ENCODE results near the gene PUDP.

Gene PUDP

GRCh38 chrX:7143941-7144525, 3.9 kb downstream of the PUDP start:
- ChIA-PET POLR2A (no interaction called here), CTCF (interaction anchor here (1.0 to 1.2 kb wide), 3 partner anchors 9 to 11 kb away, joined by 3 to 6 read pairs (median 3); no protein-coding TSS in a partner anchor)
- no peak for DNase-seq (ENCODE audit: extremely low spot score)
- no peak for TF ChIP-seq CTCF (IDR thresholded peaks at IDR 0.05; ENCODE audit: control extremely low read depth, extremely low read depth, low read depth, missing control alignments)

GRCh38 chrX:7143076-7143475, 4.9 kb downstream of the PUDP start:
- ChIA-PET CTCF (interaction anchor here (1.1 to 1.2 kb wide), 2 partner anchors 8 to 10 kb away, joined by 3 read pairs; no protein-coding TSS in a partner anchor), POLR2A (no interaction called here)
- no peak for DNase-seq (ENCODE audit: extremely low spot score)
- no peak for TF ChIP-seq CTCF (IDR thresholded peaks at IDR 0.05; ENCODE audit: control extremely low read depth, extremely low read depth, low read depth, missing control alignments)

DNA sequence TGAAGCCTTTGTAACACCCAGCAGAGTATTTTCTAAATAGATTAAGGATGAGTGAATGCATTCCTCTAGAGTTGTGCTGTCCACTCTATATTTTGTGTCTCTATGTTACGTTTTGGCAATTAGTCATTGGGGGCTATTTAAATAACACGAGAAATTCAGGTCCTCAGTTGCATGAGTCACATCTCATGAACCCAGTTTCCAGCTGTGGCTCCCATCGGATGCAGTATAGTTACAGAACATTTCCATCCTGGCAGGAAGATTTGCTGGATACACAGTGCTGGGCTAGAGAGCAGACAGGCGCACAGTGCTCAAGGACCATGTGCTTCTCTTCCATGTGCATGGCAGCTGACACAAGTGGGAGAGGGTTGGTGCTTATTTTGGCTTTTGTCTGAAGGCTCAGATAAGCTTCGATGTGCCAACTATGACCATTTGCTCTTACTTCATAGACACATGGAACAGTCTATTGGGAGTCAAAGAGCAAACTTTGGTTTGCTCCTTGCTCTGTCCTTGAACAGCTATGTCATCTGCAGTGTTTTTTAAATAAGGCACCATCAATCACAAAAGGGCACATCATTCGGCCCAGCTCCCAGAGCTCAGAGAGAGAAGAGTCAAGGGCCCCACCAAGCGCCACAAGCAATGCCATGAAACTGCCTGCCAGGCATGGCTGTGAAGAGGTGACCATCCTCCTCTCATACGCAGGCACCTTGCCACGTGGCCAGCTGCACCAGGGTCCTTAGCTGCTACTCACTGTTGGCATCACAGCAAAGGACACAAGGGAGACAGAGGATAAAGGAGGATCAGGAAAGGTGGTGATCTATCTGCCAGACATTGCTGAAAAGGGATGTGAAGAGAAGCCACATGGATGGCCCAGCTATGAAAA, 8.5 kb downstream of the PUDP start:
- POLR2A ChIA-PET: no interaction called here
- TF ChIP-seq CTCF (IDR thresholded peaks at IDR 0.05; ENCODE audit: control extremely low read depth, extremely low read depth, low read depth, missing control alignments): no peak
- no peak for DNase-seq (ENCODE audit: extremely low spot score)
- CTCF ChIA-PET: interaction anchor here (1.5 to 1.9 kb wide), 2 partner anchors 12 to 14 kb away, joined by 4 read pairs; no protein-coding TSS in a partner anchor

GRCh38 chrX:7134981-7135380, 13.0 kb downstream of the PUDP start:
- ChIA-PET POLR2A (no interaction called here), CTCF (interaction anchor here (1.0 to 1.9 kb wide), 3 partner anchors 9 to 22 kb away, joined by 3 to 6 read pairs (median 3); no protein-coding TSS in a partner anchor)
- TF ChIP-seq CTCF (IDR thresholded peaks at IDR 0.05; ENCODE audit: control extremely low read depth, extremely low read depth, low read depth, missing control alignments): no peak
- DNase-seq (ENCODE audit: extremely low spot score): no peak

GRCh38 chrX:7133050-7133440, 14.9 kb downstream of the PUDP start:
- POLR2A ChIA-PET: no interaction called here
- TF ChIP-seq CTCF (IDR thresholded peaks at IDR 0.05; ENCODE audit: control extremely low read depth, extremely low read depth, low read depth, missing control alignments): no peak
- CTCF ChIA-PET: interaction anchor here (1.0 to 2.0 kb wide), 8 partner anchors 9 to 62 kb away, joined by 3 to 8 read pairs (median 4); no protein-coding TSS in a partner anchor
- DNase-seq (ENCODE audit: extremely low spot score): no peak

GRCh38 chrX:7132335-7133049, 15.5 kb downstream of the PUDP start:
- no peak for DNase-seq (ENCODE audit: extremely low spot score)
- peak; percentile 37 for TF ChIP-seq CTCF (IDR thresholded peaks at IDR 0.05; ENCODE audit: control extremely low read depth, extremely low read depth, low read depth, missing control alignments)
- POLR2A ChIA-PET: no interaction called here
- CTCF ChIA-PET: interaction anchor here (1.0 to 2.0 kb wide), 8 partner anchors 9 to 61 kb away, joined by 3 to 8 read pairs (median 4); no protein-coding TSS in a partner anchor

Data from GM10248 (cell line).